ENCODE data around the gene TMEM59. TPM values are rescaled to one million over a fixed set of nuclear protein-coding genes. Genes with fewer than 3 reads are reported as not detected.

The TMEM59 gene
- total RNA-seq, 4 donors from 2014 or later: 166 to 356 (median 232) TPM

GRCh38 chr1:54077359-54077758 is 24.4 kb upstream of the TMEM59 start:
- Histone ChIP-seq H3K27me3 (no peaks in the 10 kb centered on the region), H3K27ac (no peak overlapping the region), H3K36me3 (peaks cover 0 to 8% (median 0%) of the 10 kb centered on the region in 3 donors), H3K4me3 (no peak overlapping the region), H3K9me3 (no peaks in the 10 kb centered on the region), H3K4me1 (peaks cover 0 to 7% (median 3%) of the 10 kb centered on the region in 3 donors)
- TF ChIP-seq CTCF (IDR thresholded peaks at IDR 0.05) (no peak), POLR2A (IDR thresholded peaks at IDR 0.05) (no peak)
- intact Hi-C loops (cut with DNase I): no loop called here
- no peak for DNase-seq

GRCh38 chr1:54070171-54070837 is 17.3 kb upstream of the TMEM59 start:
- TF ChIP-seq POLR2A (IDR thresholded peaks at IDR 0.05): no peak
- peak in 5 of 6 experiments; percentile 59 to 74 (median 64) for TF ChIP-seq CTCF (IDR thresholded peaks at IDR 0.05)
- intact Hi-C loops (cut with DNase I): loop anchor here (5.0 kb wide), 1 partner anchor 422 kb away; no protein-coding TSS in a partner anchor
- Histone ChIP-seq H3K4me3 (no peak overlapping the region), H3K4me1 (no peaks in the 10 kb centered on the region), H3K36me3 (peaks cover 0 to 13% (median 0%) of the 10 kb centered on the region in 3 donors), H3K27me3 (no peaks in the 10 kb centered on the region), H3K27ac (no peak overlapping the region), H3K9me3 (no peaks in the 10 kb centered on the region)
- WGBS, 2 donors: 10 to 11% methylated on average over 2 of the region's 2 CpGs
- no peak for DNase-seq

- Histone ChIP-seq H3K9me3 (no peaks in the 10 kb centered on the region), H3K36me3 (peaks cover 0 to 13% (median 0%) of the 10 kb centered on the region in 3 donors), H3K27ac (no peak overlapping the region), H3K27me3 (no peaks in the 10 kb centered on the region), H3K4me1 (no peaks in the 10 kb centered on the region), H3K4me3 (no peak overlapping the region)
- 53 to 60% methylated on average over 1 of the region's 1 CpG for WGBS, 2 donors
- no peak for DNase-seq
- no peak for TF ChIP-seq POLR2A (IDR thresholded peaks at IDR 0.05)
- TF ChIP-seq CTCF (IDR thresholded peaks at IDR 0.05): no peak
- intact Hi-C loops (cut with DNase I): loop anchor here (5.0 kb wide), 1 partner anchor 423 kb away; no protein-coding TSS in a partner anchor
These were observed 16.8 kb upstream of the TMEM59 start for GRCh38 chr1:54069791-54070170.

- TF ChIP-seq CTCF (IDR thresholded peaks at IDR 0.05) (no peak), POLR2A (IDR thresholded peaks at IDR 0.05) (no peak)
- WGBS, 2 donors: 53 to 85% methylated on average over 5 of the region's 5 CpGs
- DNase-seq: no peak
- Histone ChIP-seq H3K36me3 (peaks cover 0 to 2% (median 0%) of the 10 kb centered on the region in 3 donors), H3K4me1 (no peaks in the 10 kb centered on the region), H3K4me3 (no peak overlapping the region), H3K27me3 (no peaks in the 10 kb centered on the region), H3K27ac (no peak overlapping the region), H3K9me3 (no peaks in the 10 kb centered on the region)
- intact Hi-C loops (cut with DNase I): no loop called here
These were observed 11.3 kb upstream of the TMEM59 start for GRCh38 chr1:54064299-54064698.

- no peak for DNase-seq
- intact Hi-C loops (cut with DNase I): no loop called here
- Histone ChIP-seq H3K27ac (peak overlapping the region in 3 of 4 donors; percentile 98), H3K27me3 (no peaks in the 10 kb centered on the region), H3K4me3 (peak overlapping the region; percentile 67 to 96 (median 78)), H3K9me3 (no peaks in the 10 kb centered on the region), H3K36me3 (peaks cover 0 to 23% (median 0%) of the 10 kb centered on the region in 3 donors), H3K4me1 (peaks cover 20 to 52% (median 26%) of the 10 kb centered on the region in 3 donors)
- WGBS, 2 donors: 32 to 41% methylated on average over 5 of the region's 5 CpGs
- TF ChIP-seq POLR2A (IDR thresholded peaks at IDR 0.05) (no peak), CTCF (IDR thresholded peaks at IDR 0.05) (no peak)
These were observed 1.4 kb upstream of the TMEM59 start for GRCh38 chr1:54054438-54054749.

All from esophagus squamous epithelium (tissue), 5 donors.